GM23248 (cell line): ENCODE data around the gene UBP1. TPM values are rescaled to one million over a fixed set of nuclear protein-coding genes. Genes with fewer than 3 reads are reported as not detected.
"Not testable (repeated sequence)": the region's sequence is repeated elsewhere in the genome, so short reads cannot be mapped to it uniquely, and the experiment has no call there.

ENCODE experiments used
- DNase-seq: peaks from one replicate; pipeline ENCODE4 v3.0.0-alpha.2; 2015
- H2AFZ ChIP-seq: fragments of 200-600 bp; sonication (generic); 2 replicates; pipeline ENCODE4 v1.6.1; 2016; ENCODE audit warnings: antibody characterized with exemption
- H3F3A ChIP-seq: fragments of 200-600 bp; sonication (generic); 2 replicates; pipeline ENCODE4 v1.6.1; 2016; ENCODE audit warnings: mild to moderate bottlenecking, antibody characterized with exemption, mixed run types; ENCODE audit not compliant: insufficient read depth
- H3K27ac ChIP-seq: fragments of 200-600 bp; sonication (generic); 2 replicates; pipeline ENCODE4 v1.5.1; 2016; ENCODE audit warnings: mild to moderate bottlenecking
- H3K27me3 ChIP-seq: fragments of 200-600 bp; sonication (generic); replicated peaks from 2 replicates; pipeline ENCODE4 v1.6.1; 2016; ENCODE audit warnings: mild to moderate bottlenecking; ENCODE audit not compliant: insufficient read depth
- H3K36me3 ChIP-seq: fragments of 200-600 bp; sonication (generic); 2 replicates; pipeline ENCODE4 v1.6.1; 2016; ENCODE audit warnings: low read depth, mild to moderate bottlenecking
- H3K4me1 ChIP-seq: fragments of 200-600 bp; sonication (generic); 2 replicates; pipeline ENCODE4 v1.6.1; 2016; ENCODE audit warnings: mild to moderate bottlenecking; ENCODE audit not compliant: insufficient read depth
- H3K4me2 ChIP-seq: fragments of 200-600 bp; sonication (generic); one replicate; pipeline ENCODE4 v1.6.1; 2016; ENCODE audit warnings: mild to moderate bottlenecking; ENCODE audit not compliant: unreplicated experiment
- H3K4me3 ChIP-seq: fragments of 200-600 bp; sonication (generic); 2 replicates; pipeline ENCODE4 v1.5.1; 2016; ENCODE audit warnings: mild to moderate bottlenecking
- H3K79me2 ChIP-seq: fragments of 200-600 bp; sonication (generic); 2 replicates; pipeline ENCODE4 v1.6.1; 2016; ENCODE audit warnings: mild to moderate bottlenecking; ENCODE audit not compliant: insufficient read depth
- H3K9ac ChIP-seq: fragments of 200-600 bp; sonication (generic); 2 replicates; pipeline ENCODE4 v1.6.1; 2016; ENCODE audit warnings: mild to moderate bottlenecking
- H3K9me2 ChIP-seq: fragments of 200-600 bp; sonication (generic); 2 replicates; pipeline ENCODE4 v1.6.1; 2016; ENCODE audit warnings: mixed run types, mild to moderate bottlenecking, moderate library complexity; ENCODE audit not compliant: insufficient read depth
- H3K9me3 ChIP-seq: fragments of 200-600 bp; sonication (generic); one replicate; pipeline ENCODE4 v1.6.1; 2017; ENCODE audit warnings: low read depth
- H4K20me1 ChIP-seq: fragments of 200-600 bp; sonication (generic); 2 replicates; pipeline ENCODE4 v1.6.0; 2016; ENCODE audit not compliant: insufficient read depth
- EZH2 ChIP-seq: fragments of 200-600 bp; sonication (generic); IDR thresholded peaks from 2 replicates; pipeline ENCODE4 v1.6.1; 2018; ENCODE audit warnings: antibody characterized with exemption, mild to moderate bottlenecking; ENCODE audit not compliant: insufficient read depth, poor library complexity, severe bottlenecking
- EZH2phosphoT487 ChIP-seq: fragments of 200-600 bp; sonication (generic); IDR thresholded peaks from 2 replicates; pipeline ENCODE4 v1.6.1; 2018; ENCODE audit warnings: antibody characterized with exemption, moderate library complexity, mild to moderate bottlenecking, low read depth; ENCODE audit not compliant: insufficient read depth
- WGBS, 2 experiments: methylation state at CpG; one replicate each; pipeline ENCODE4 v1.1.6; 2015 to 2017; ENCODE audit warnings: low lambda C conversion rate in 2 of 2, low coverage in 1 of 2; ENCODE audit errors: missing lambda C conversion rate in 2 of 2; 5-methylcytosine and 5-hydroxymethylcytosine counted together
- in situ Hi-C: fragments of 300-500 bp; cut with MboI; formaldehyde crosslinking; loops from 2 replicates; pipeline ENCODE4 v1.15.0; 2020
- polyA plus RNA-seq: library from polyadenylated mRNA; unstranded; fragments of >200 nt; fragmentation: Nextera tagmentation; extraction: Ambion mirVana; gene quantifications from 2 replicates; pipeline ENCODE4 v1.2.1, GENCODE V29; 2016
- total RNA-seq: library from RNA; depleted of rRNA; stranded (reverse); fragments of >200 nt; shearing (Covaris generic); gene quantifications from 2 replicates; pipeline ENCODE4 v1.2.3, GENCODE V29; 2014

UBP1 gene
- total and polyA plus RNA-seq, 2 experiments from 2014 or later: 12.5 to 38.7 TPM

DNA sequence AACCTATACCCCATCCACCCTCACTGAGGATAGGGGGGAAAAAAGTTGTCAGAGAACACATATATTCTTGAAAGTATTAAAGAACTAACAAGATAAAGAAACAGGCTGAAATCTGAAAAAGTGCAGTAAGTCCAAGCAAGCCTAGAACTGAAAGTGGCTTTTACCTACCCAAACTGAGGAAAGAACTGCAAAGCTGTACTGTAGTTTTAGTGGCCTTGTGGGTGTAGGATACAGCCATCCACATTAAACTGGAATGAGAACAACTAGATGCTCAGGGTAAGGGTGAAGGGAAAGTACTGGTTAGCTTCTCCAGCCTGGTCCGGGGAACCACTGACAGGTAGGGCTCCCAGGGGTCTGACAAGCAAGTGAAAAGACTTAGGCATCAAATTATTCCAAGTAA, 10.1 kb downstream of the UBP1 start:
- Histone ChIP-seq H3K27me3 (no peaks in the 10 kb centered on the region), H3K79me2 (peaks cover 100% of the 10 kb centered on the region), H3K9me2 (no peaks in the 10 kb centered on the region), H3K9me3 (no peaks in the 10 kb centered on the region), H3F3A (0 out of 2 replicates have a peak, but pooled peaks cover 5% of the 10 kb centered on the region), H3K27ac (no peak overlapping the region), H3K9ac (no peak overlapping the region), H3K4me3 (no peak overlapping the region), H2AFZ (no peak overlapping the region), H3K4me2 (no peak overlapping the region), H4K20me1 (peaks cover 28% of the 10 kb centered on the region), H3K36me3 (no peaks in the 10 kb centered on the region), H3K4me1 (peaks cover 29% of the 10 kb centered on the region)
- in situ Hi-C loops: no loop called here
- no peak for TF ChIP-seq EZH2
- no peak for TF ChIP-seq EZH2phosphoT487
- WGBS, 2 experiments: 100% methylated on average over 1 of the region's 1 CpG
- DNase-seq: no peak

DNA sequence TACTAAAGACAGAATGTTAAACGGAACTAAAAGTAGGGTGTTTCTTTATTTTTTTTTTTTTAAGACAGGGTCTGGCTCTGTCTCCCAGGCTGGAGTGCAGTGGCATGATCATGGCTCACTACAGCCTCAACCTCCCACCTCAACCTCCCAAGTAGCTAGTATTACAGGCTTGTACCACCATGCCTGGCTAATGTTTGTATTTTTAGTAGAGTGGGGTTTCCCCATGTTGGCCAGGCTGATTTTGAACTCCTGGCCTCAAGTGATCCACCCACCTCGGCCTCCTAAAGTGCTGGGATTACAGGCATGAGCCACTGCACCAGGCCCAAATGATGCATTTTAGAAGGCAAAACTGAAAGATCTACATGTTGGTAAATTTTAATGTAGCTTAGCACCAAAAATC, 10.9 kb downstream of the UBP1 start:
- DNase-seq, in situ Hi-C loops: not testable (repeated sequence)
- peaks cover 100% of the 10 kb centered on the region for H3K79me2 ChIP-seq

DNA sequence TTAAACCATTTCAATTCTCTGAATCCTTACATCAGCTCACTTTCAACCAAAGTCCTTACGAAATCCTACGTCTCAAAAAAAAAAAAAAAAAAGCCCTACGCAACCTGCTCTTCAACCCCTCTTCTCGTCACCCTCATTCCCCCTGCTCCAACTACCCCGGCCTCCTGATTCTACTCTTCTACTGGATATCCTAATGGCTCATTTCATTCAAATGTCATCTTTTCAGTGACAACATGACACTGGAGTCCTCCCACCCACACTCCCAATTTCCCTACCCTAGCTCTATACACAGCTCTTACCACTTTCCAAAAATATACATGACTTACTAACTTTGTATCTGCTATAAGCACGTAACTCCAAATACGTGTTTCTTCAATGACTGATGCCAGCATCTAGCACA, 11.5 kb downstream of the UBP1 start:
- WGBS, 2 experiments: 94 to 95% methylated on average over 7 of the region's 7 CpGs

More for the DNA sequence above, 10.9 kb downstream of the UBP1 start:
- WGBS, 2 experiments: 71 to 76% methylated on average over 2 of the region's 2 CpGs
- H3K9me3 ChIP-seq, H3F3A ChIP-seq, H3K27ac ChIP-seq, H3K36me3 ChIP-seq, H3K9ac ChIP-seq, H2AFZ ChIP-seq, H3K4me3 ChIP-seq, H3K4me2 ChIP-seq, H3K27me3 ChIP-seq, H3K9me2 ChIP-seq: not testable (repeated sequence)
- peaks cover 28% of the 10 kb centered on the region for H4K20me1 ChIP-seq
- peaks cover 29% of the 10 kb centered on the region for H3K4me1 ChIP-seq

DNA sequence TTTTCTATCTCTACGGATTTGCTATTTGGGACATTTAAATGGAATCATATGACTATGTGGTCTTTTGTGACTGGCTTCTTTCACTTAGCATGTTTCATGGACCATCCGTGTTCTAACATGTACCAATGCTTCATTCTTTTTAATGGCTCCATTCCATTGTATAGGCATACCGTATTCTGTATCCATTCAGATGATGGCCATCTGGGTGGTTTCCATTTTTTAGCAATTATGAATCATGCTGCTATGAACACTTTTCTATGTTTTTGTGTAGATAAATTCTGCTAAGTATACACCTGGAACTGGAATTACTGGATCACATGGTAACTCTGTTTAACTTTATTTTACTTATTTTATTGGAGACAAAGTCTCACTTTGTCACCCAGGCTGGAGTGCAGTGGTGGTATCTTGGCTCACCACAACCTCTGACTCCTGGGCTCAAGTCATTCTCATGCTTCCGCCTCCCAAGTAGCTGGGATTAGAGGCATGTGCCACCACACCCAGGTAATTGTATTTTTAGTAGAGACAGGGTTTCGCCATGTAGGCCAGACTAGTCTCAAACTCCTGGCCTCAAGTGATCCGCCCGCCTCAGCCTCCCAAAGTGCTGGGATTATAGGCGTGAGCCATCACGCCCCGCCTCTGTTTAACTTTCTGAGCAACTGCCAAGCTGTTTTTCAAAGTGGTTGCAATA, 13.4 kb downstream of the UBP1 start:
- H3K9me2 ChIP-seq: no peaks in the 10 kb centered on the region
- H3K4me2 ChIP-seq: no peak overlapping the region
- H3K4me1 ChIP-seq: peaks cover 9% of the 10 kb centered on the region
- no peaks in the 10 kb centered on the region for H3K9me3 ChIP-seq
- DNase-seq: no peak
- in situ Hi-C loops: no loop called here
- no peak for TF ChIP-seq EZH2phosphoT487
- no peak for TF ChIP-seq EZH2
- no peak overlapping the region for H3K27ac ChIP-seq
- peaks cover 100% of the 10 kb centered on the region for H3K79me2 ChIP-seq
- no peak overlapping the region for H2AFZ ChIP-seq
- peaks cover 17% of the 10 kb centered on the region for H3K36me3 ChIP-seq
- WGBS, 2 experiments: 96 to 97% methylated on average over 10 of the region's 10 CpGs
- peaks cover 17% of the 10 kb centered on the region for H4K20me1 ChIP-seq
- H3K9ac ChIP-seq: no peak overlapping the region
- no peak overlapping the region for H3K4me3 ChIP-seq
- H3F3A ChIP-seq: no peaks in the 10 kb centered on the region
- no peaks in the 10 kb centered on the region for H3K27me3 ChIP-seq

More for the DNA sequence above, 11.5 kb downstream of the UBP1 start:
- H3K4me1 ChIP-seq: peaks cover 27% of the 10 kb centered on the region
- in situ Hi-C loops: no loop called here
- H2AFZ ChIP-seq: no peak overlapping the region
- peaks cover 26% of the 10 kb centered on the region for H4K20me1 ChIP-seq
- TF ChIP-seq EZH2phosphoT487 (no peak), EZH2 (no peak)
- peaks cover 100% of the 10 kb centered on the region for H3K79me2 ChIP-seq
- no peak overlapping the region for H3K9ac ChIP-seq
- no peak overlapping the region for H3K4me2 ChIP-seq
- no peaks in the 10 kb centered on the region for H3K27me3 ChIP-seq
- no peak overlapping the region for H3K4me3 ChIP-seq
- no peak overlapping the region for H3K27ac ChIP-seq
- 0 out of 2 replicates have a peak, but pooled peaks cover 2% of the 10 kb centered on the region for H3F3A ChIP-seq
- H3K36me3 ChIP-seq: peaks cover 10% of the 10 kb centered on the region
- DNase-seq: no peak
- H3K9me2 ChIP-seq: no peaks in the 10 kb centered on the region
- H3K9me3 ChIP-seq: no peaks in the 10 kb centered on the region
